HepG2 (cell line): ENCODE results near the gene BBOF1. TPM values are rescaled to one million over a fixed set of nuclear protein-coding genes. Genes with fewer than 3 reads are reported as not detected.
A peak's percentile ranks its signal among the peaks of the same experiment; 100 is the strongest.

Experiments used
- ARHGAP35 ChIP-seq: sonication (generic); formaldehyde crosslinking; IDR thresholded peaks from 2 replicates; pipeline ENCODE4 v1.9.0; 2022; ENCODE audit warnings: mild to moderate bottlenecking, inconsistent platforms, moderate library complexity, missing genetic modification reagents, borderline replicate concordance
- EHMT2 ChIP-seq: fragments of 200-600 bp; sonication (generic); IDR thresholded peaks from 2 replicates; pipeline ENCODE4 v1.7.0; 2017; ENCODE audit warnings: antibody characterized with exemption, low read depth, low read length, borderline replicate concordance
- ETV5 ChIP-seq: IDR thresholded peaks from 2 replicates; pipeline ENCODE4 v1.6.1; 2018; ENCODE audit warnings: missing biosample characterization, missing genetic modification reagents, inconsistent platforms, borderline replicate concordance
- FOXA1 ChIP-seq, 2 experiments: fragments of 450-650 bp in 1 of 2; sonication (generic) in 1 of 2; formaldehyde crosslinking in 1 of 2; IDR thresholded peaks; 2 replicates each; pipeline versions ENCODE4 v1.4.0 to v1.6.1; 2016 to 2020; ENCODE audit warnings: missing genetic modification reagents in 1 of 2
- GZF1 ChIP-seq: sonication (generic); formaldehyde crosslinking; IDR thresholded peaks from 2 replicates; pipeline ENCODE4 v1.5.1; 2020; ENCODE audit warnings: mild to moderate bottlenecking, missing genetic modification reagents
- HOXA9 ChIP-seq: sonication (generic); formaldehyde crosslinking; IDR thresholded peaks from 2 replicates; pipeline ENCODE4 v1.8.1; 2022; ENCODE audit warnings: missing genetic modification reagents, mild to moderate bottlenecking, moderate library complexity, borderline replicate concordance
- MEF2D ChIP-seq: sonication (generic); formaldehyde crosslinking; IDR thresholded peaks from 2 replicates; pipeline ENCODE4 v1.5.1; 2020; ENCODE audit warnings: mild to moderate bottlenecking, missing genetic modification reagents
- MTF2 ChIP-seq: sonication (generic); formaldehyde crosslinking; IDR thresholded peaks from 2 replicates; pipeline ENCODE4 v1.5.0; 2020; ENCODE audit warnings: missing genetic modification reagents, borderline replicate concordance
- NCOA2 ChIP-seq: sonication (generic); formaldehyde crosslinking; IDR thresholded peaks from 2 replicates; pipeline ENCODE4 v1.8.0; 2022; ENCODE audit warnings: inconsistent platforms
- RBAK ChIP-seq: sonication (generic); formaldehyde crosslinking; IDR thresholded peaks from 2 replicates; pipeline ENCODE4 v1.5.1; 2020; ENCODE audit warnings: mild to moderate bottlenecking, missing genetic modification reagents
- TCF7L2 ChIP-seq: IDR thresholded peaks from 2 replicates; pipeline ENCODE4 v1.6.1; 2011; ENCODE audit warnings: mild to moderate bottlenecking, low read depth, low read length, moderate library complexity
- THAP11 ChIP-seq: IDR thresholded peaks from 2 replicates; pipeline ENCODE4 v1.6.1; 2016; ENCODE audit warnings: missing biosample characterization, missing genetic modification reagents
- ZMAT3 ChIP-seq: sonication (generic); formaldehyde crosslinking; conservative IDR thresholded peaks from 2 replicates; pipeline ENCODE4 v1.7.0; 2021; ENCODE audit warnings: missing genetic modification reagents
- ZNF34 ChIP-seq: sonication (generic); formaldehyde crosslinking; IDR thresholded peaks from 2 replicates; pipeline ENCODE4 v1.4.0; 2020; ENCODE audit warnings: mild to moderate bottlenecking, missing genetic modification reagents, borderline replicate concordance
- ZNF468 ChIP-seq: sonication (generic); formaldehyde crosslinking; IDR thresholded peaks from 2 replicates; pipeline ENCODE4 v1.8.0; 2022; ENCODE audit warnings: mild to moderate bottlenecking, moderate library complexity, missing genetic modification reagents
- ZNF484 ChIP-seq: sonication (generic); formaldehyde crosslinking; IDR thresholded peaks from 2 replicates; pipeline ENCODE4 v1.5.1; 2020; ENCODE audit warnings: mild to moderate bottlenecking, low read depth, missing genetic modification reagents, borderline replicate concordance
- ZNF674 ChIP-seq: sonication (generic); formaldehyde crosslinking; IDR thresholded peaks from 2 replicates; pipeline ENCODE4 v1.5.0; 2020; ENCODE audit warnings: low read depth, mild to moderate bottlenecking, missing genetic modification reagents
- polyA plus RNA-seq, 8 experiments: library from polyadenylated mRNA; depleted of rRNA in 3 of 8; stranded (reverse) in 7 of 8; unstranded in 1 of 8; fragments of >200 nt; fragmentation: Illumina TruSeq in 4 of 8; extraction: Trizol in 4 of 8; gene quantifications; 2 replicates each; pipeline versions ENCODE4 v1.2.1 to v1.2.3, GENCODE V29; 2011 to 2016; ENCODE audit warnings: low read depth in 4 of 8, missing spikeins in 1 of 8, mixed read lengths in 1 of 8; ENCODE audit not compliant: insufficient read depth in 1 of 8
- total RNA-seq, 5 experiments: library from RNA; depleted of rRNA; stranded (reverse); fragments of >200 nt; fragmentation: Illumina TruSeq; extraction: Trizol; gene quantifications; 2 replicates each; pipeline ENCODE4 v1.2.3, GENCODE V29; 2016; ENCODE audit warnings: low read depth in 1 of 5
- TF ChIP-seq, protein P1 (sequence below): sonication (generic); formaldehyde crosslinking; IDR thresholded peaks from 2 replicates; pipeline ENCODE4 v1.5.1; 2020; ENCODE audit warnings: missing genetic modification reagents, mild to moderate bottlenecking, borderline replicate concordance
- TF ChIP-seq, protein P2 (sequence below): sonication (generic); IDR thresholded peaks from 2 replicates; pipeline ENCODE4 v1.6.1; 2016; ENCODE audit warnings: low read depth, borderline replicate concordance
- TF ChIP-seq, protein P3 (sequence below): IDR thresholded peaks from 2 replicates; pipeline ENCODE4 v1.6.1; 2012; ENCODE audit warnings: low read length, improper control_type of control experiment
- TF ChIP-seq, protein P4 (sequence below): sonication (generic); formaldehyde crosslinking; IDR thresholded peaks from 2 replicates; pipeline ENCODE4 v1.8.0; 2022; ENCODE audit warnings: mild to moderate bottlenecking, missing genetic modification reagents, borderline replicate concordance
- TF ChIP-seq, protein P5 (sequence below): sonication (generic); formaldehyde crosslinking; IDR thresholded peaks from 2 replicates; pipeline ENCODE4 v1.4.0; 2020; ENCODE audit warnings: missing genetic modification reagents, borderline replicate concordance

BBOF1 gene
- total and polyA plus RNA-seq, 2 of the 13 experiments (the other 11 are each of a cell fraction or from before 2014, with no cell fraction given): 1.6 to 2.3 TPM

DNA sequence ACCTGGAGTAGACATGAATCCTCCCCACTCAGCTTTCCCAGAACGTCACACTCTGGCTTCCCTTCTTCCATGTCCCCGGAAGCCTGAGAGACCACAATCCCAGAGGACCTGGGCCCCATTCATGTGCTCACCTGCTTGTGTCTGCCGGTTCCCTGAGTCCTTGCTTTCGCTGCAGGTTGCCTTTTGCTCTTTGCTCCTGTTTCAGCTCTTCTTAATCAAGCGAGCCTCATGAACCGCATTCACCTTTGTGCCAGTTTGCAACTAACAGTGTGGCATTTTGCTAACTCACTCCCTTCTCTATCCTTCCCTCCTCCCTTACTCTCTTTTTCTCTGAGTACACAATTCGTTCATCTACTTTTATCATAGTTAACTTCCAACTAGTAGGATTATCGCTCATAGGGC lies 23.2 kb upstream of the BBOF1 start (continued):
- no peak for TF ChIP-seq ZNF484 (CRISPR knock-in tag)
- no peak for TF ChIP-seq RBAK (CRISPR knock-in tag)
- TF ChIP-seq ARHGAP35 (CRISPR knock-in tag): no peak
- no peak for TF ChIP-seq MEF2D (CRISPR knock-in tag)
- TF ChIP-seq TCF7L2: no peak
- TF ChIP-seq, protein P1, sequence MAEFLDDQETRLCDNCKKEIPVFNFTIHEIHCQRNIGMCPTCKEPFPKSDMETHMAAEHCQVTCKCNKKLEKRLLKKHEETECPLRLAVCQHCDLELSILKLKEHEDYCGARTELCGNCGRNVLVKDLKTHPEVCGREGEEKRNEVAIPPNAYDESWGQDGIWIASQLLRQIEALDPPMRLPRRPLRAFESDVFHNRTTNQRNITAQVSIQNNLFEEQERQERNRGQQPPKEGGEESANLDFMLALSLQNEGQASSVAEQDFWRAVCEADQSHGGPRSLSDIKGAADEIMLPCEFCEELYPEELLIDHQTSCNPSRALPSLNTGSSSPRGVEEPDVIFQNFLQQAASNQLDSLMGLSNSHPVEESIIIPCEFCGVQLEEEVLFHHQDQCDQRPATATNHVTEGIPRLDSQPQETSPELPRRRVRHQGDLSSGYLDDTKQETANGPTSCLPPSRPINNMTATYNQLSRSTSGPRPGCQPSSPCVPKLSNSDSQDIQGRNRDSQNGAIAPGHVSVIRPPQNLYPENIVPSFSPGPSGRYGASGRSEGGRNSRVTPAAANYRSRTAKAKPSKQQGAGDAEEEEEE (CRISPR knock-in tag): no peak
- no peak for TF ChIP-seq NCOA2 (CRISPR knock-in tag)
- no peak for TF ChIP-seq ZNF674 (CRISPR knock-in tag)
- no peak for TF ChIP-seq ZNF468 (CRISPR knock-in tag)
- TF ChIP-seq HOXA9: no peak
- TF ChIP-seq ETV5 (CRISPR knock-in tag): peak; percentile 79
- no peak for TF ChIP-seq EHMT2
- no peak for TF ChIP-seq FOXA1 (IDR thresholded peaks at IDR 0.05)
- 0 out of 2 replicates have a peak, but pooled peaks have one; percentile 11 for TF ChIP-seq FOXA1 (CRISPR knock-in tag; IDR thresholded peaks at IDR 0.05)
- TF ChIP-seq, protein P2, sequence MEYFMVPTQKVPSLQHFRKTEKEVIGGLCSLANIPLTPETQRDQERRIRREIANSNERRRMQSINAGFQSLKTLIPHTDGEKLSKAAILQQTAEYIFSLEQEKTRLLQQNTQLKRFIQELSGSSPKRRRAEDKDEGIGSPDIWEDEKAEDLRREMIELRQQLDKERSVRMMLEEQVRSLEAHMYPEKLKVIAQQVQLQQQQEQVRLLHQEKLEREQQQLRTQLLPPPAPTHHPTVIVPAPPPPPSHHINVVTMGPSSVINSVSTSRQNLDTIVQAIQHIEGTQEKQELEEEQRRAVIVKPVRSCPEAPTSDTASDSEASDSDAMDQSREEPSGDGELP: 0 out of 2 replicates have a peak, but pooled peaks have one; percentile 12
- TF ChIP-seq, protein P3, sequence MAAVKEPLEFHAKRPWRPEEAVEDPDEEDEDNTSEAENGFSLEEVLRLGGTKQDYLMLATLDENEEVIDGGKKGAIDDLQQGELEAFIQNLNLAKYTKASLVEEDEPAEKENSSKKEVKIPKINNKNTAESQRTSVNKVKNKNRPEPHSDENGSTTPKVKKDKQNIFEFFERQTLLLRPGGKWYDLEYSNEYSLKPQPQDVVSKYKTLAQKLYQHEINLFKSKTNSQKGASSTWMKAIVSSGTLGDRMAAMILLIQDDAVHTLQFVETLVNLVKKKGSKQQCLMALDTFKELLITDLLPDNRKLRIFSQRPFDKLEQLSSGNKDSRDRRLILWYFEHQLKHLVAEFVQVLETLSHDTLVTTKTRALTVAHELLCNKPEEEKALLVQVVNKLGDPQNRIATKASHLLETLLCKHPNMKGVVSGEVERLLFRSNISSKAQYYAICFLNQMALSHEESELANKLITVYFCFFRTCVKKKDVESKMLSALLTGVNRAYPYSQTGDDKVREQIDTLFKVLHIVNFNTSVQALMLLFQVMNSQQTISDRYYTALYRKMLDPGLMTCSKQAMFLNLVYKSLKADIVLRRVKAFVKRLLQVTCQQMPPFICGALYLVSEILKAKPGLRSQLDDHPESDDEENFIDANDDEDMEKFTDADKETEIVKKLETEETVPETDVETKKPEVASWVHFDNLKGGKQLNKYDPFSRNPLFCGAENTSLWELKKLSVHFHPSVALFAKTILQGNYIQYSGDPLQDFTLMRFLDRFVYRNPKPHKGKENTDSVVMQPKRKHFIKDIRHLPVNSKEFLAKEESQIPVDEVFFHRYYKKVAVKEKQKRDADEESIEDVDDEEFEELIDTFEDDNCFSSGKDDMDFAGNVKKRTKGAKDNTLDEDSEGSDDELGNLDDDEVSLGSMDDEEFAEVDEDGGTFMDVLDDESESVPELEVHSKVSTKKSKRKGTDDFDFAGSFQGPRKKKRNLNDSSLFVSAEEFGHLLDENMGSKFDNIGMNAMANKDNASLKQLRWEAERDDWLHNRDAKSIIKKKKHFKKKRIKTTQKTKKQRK: no peak
- TF ChIP-seq ZNF34 (CRISPR knock-in tag): no peak
- TF ChIP-seq MTF2 (CRISPR knock-in tag): no peak
- TF ChIP-seq GZF1: no peak
- no peak; the same call in 1 of the 2 replicates for TF ChIP-seq ZMAT3 (CRISPR knock-in tag)
- TF ChIP-seq, protein P4, sequence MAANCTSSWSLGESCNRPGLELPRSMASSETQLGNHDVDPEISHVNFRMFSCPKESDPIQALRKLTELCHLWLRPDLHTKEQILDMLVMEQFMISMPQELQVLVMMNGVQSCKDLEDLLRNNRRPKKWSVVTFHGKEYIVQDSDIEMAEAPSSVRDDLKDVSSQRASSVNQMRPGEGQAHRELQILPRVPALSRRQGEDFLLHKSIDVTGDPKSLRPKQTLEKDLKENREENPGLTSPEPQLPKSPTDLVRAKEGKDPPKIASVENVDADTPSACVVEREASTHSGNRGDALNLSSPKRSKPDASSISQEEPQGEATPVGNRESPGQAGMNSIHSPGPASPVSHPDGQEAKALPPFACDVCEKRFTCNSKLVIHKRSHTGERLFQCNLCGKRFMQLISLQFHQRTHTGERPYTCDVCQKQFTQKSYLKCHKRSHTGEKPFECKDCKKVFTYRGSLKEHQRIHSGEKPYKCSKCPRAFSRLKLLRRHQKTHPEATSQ: no peak
- peak; percentile 14; the same call in 1 of the 2 replicates for TF ChIP-seq THAP11 (CRISPR knock-in tag)
- TF ChIP-seq, protein P5, sequence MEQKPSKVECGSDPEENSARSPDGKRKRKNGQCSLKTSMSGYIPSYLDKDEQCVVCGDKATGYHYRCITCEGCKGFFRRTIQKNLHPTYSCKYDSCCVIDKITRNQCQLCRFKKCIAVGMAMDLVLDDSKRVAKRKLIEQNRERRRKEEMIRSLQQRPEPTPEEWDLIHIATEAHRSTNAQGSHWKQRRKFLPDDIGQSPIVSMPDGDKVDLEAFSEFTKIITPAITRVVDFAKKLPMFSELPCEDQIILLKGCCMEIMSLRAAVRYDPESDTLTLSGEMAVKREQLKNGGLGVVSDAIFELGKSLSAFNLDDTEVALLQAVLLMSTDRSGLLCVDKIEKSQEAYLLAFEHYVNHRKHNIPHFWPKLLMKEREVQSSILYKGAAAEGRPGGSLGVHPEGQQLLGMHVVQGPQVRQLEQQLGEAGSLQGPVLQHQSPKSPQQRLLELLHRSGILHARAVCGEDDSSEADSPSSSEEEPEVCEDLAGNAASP (CRISPR knock-in tag): peak; percentile 44; the same call in 1 of the 2 replicates
